CD4-positive, alpha-beta T cell treated with Interleukin-21 for 1 hour (primary cell): Measurements from ENCODE around the gene TCEA3.
"Not testable (repeated sequence)": the region's sequence is repeated elsewhere in the genome, so short reads cannot be mapped to it uniquely, and the experiment has no call there.

ENCODE experiments used
- DNase-seq: peaks from one replicate; pipeline ENCODE4 v3.0.0-alpha.2; 2020

Gene TCEA3

DNA sequence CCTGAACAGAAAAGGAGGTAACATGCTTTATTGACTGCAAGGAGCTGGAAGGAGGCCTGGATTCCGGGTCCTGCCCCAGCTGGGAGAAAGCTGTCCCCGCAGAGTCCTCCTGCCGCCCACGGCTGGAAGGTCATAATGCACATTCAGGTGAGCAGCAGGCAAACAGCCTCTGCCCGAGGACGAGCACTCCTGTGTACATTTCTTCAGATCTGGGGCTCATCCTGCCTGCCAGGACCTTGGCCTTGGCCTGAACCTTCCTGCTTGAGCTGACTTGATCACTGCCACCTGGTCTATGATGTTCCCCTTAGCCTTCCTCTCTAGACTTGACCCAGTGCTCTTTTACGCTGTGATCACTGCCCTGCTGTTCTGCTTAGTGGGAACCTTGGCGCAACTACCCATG is 37.1 kb downstream of the TCEA3 start:
- no peak for DNase-seq

DNA sequence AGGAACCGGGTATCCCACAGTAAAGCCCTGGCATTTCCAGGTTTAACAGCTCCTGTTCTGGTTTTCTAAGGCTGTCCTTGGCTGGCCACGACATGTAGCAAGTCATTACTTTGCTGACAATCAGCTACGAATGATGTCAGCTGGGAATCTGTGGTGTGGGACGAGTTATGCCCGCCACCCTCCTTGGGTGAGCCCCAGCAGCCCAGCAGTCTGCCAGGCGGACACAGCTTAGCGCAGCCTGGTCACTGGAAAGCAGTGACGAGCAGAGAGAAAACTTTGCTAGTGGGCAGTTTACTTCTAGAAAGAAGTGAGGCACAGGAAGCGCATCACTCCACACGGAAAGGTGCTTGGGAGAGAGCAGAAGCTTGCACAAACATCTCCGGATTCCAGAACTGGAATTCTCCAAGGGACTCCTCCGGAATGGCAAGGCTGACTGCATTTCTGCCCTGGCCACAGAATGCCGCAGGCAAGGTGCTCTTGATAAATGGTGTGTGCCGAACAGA is 39.4 kb downstream of the TCEA3 start:
- no peak for DNase-seq

GRCh38 chr1:23384312-23385058 is 40.1 kb downstream of the TCEA3 start:
- no peak for DNase-seq

DNA sequence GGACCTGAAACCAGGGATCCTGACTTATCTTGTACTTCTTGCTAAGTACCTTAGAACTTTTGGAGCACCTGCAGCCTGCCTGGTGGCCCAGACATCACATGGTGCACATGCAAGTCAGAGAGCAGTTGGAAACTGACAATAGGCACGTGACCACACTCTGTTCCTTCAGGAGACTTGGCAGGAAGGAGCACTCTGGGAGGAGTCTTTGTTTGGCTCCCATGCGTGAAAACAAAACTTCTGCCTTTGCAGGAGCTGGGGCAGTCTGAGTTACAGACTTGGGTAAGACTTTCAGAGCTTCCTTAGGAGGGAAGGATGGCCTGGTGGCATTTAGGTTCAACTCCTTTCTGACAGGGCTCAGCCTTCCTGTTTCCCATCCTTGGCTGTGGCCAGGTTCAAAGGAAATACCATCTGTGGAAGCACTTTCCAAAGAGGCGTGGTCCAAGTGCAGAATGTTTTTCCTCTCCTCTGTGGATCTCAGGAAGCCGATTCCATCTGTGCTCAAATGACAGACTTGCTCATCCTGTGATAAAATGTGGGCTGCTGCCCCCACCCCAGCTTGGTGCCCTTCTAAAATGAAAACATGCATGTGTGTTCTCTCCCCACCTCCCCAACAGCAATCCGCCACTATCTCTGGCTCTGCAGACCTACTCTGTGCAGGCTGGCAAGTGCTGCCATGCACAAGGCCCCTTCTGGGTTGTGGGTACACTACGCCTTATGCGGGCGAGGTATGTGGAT is 40.8 kb downstream of the TCEA3 start:
- no peak for DNase-seq

GRCh38 chr1:23381233-23381885 is 43.2 kb downstream of the TCEA3 start:
- no peak for DNase-seq

- no peak for DNase-seq
These were observed 43.8 kb downstream of the TCEA3 start for GRCh38 chr1:23380719-23381118.

DNA sequence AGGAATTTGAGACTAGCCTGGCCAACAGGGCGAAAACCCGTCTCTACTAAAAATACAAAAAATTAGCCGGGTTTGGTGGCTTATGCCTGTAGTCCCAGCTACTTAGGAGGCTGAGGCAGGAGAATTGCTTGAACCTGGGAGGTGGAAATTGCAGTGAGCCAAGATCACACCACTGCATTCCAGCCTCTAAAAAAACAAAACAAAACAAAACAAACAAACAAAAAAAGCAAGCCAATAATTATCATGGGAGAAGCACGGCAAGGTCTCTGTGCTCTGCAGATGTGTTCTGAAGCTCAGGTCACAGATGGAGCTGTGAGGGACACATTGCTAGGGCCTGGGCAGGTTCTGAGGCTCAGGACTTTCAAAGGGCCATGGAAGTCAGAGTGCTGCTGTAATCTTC is 44.3 kb downstream of the TCEA3 start:
- not testable (repeated sequence) for DNase-seq

DNA sequence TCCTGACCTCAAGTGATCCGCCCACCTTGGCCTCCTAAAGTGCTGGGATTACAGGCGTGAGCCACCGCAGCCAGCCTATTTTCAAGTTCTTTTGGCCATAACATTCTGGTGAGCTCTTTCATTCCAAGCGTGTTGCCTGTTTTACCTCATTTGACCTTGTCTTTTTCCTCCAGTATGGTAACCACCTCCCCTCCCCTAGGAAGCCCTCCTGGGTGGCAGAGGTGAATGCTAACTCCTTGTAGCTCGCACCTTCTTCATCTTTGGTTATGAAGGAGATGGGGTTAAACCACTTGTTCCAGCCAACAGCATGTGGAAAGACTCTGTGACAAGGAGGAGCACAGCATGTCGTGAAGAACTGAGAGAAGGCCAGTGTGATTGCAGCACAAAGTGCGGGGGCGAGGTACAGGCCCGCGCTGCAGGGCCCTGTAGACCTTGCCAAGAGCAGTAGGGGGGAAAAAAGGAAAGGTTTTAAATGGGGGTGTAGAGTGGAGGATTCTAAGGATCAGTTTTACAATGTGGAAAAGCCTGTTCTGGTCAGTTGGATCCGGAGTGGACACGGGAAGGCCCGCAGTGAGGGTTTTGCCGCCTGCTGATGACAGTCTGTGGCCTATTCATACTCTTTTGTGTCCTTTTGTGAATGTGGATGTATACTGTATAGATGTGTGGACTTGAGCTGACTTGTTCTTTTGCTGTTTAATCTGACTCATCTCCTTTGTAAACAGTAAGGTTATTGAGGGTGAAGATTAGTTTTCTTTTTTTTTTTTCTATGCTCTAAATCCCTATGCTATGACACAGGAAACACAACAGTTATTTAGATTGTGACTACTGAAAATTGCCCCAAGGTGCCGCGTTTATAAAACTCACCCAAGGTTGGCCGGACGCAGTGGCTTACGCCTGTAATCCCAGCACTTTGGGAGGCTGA is 47.4 kb downstream of the TCEA3 start:
- DNase-seq = no peak

GRCh38 chr1:23374079-23374735 is 50.3 kb downstream of the TCEA3 start:
- not testable (repeated sequence) for DNase-seq

DNA sequence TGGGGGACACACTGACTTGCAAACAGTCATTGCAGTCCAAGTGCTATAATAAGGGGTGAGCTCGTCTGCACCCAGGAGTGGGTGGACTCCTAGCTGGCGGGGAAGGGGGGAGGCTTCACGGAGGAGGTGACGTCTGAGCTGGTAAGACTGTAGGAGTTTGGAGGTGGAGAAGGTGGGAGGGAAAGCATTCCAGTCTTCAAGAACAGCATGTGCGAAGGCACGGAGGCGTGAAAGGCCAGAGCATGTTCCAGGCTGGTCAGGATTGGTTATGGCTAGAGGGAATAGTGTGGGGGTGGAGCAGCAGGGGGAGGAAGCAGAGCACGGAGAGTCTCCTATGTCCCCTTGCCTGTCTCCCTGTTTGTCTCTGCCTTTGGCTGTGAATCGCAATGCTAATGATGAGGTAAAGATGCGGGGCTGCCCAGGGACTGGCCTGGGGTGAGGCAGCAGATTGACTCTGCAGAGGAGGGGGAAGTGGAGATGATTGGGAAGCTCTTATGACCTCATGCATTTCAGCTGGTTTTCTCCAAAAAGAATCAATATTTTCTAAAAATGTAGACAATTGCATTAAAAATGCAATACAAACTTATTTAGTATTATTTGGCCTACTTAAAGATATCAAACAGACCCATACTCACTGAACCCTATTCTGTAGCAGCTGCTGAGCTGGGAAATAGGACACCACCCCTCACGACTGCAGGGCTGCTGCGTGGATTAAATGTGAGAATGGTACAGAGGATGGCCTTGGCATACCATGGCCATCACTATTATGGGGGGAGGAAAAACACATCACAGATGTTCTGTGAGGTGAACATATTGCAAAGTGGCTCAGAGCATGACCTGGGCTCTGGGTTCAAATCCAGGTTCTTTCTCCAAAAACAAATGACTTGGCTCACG is 52.3 kb downstream of the TCEA3 start:
- DNase-seq = no peak

DNA sequence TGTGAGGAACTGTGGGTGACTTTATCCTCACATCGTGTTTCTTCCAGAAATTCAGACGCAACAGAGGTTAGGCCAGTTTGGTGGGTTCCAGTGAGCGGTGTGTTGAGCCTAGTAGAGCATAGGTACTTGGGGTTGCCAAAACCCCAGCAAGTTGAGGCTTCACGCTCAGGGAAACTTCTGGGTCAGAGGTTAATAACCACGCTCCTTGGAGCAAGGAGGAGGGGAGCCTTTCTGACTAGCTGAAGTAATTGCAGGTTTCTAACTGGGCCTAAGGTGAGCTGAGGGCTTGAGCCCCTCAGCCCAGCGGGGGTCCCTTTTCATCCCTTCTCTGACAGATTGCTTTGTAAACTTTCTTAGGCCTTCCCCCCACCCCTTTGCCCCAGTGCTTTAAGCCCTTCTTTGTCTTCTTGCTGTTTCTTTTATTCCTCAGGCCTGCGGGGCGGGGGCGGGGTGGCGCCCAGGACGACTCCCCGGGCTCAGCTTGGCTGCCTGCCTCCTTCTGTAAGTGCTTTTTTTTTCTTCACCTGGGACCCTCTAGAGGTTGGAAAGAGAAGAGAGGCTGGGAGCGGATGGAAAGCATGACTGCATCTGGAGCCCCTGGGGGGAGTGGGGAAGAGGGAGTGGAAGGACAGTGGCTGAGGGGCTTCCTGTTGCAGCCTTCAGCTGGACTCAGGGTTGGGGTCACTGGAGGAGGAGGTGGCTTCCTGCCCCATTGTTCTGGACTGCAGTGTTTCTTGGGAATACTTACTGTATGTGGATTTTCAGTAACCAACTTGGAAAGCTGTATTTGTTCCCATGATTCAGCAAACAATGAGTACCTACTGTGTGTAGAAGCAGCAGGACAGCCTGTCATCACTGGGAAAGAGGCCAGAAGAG is 53.6 kb downstream of the TCEA3 start:
- DNase-seq = no peak

DNA sequence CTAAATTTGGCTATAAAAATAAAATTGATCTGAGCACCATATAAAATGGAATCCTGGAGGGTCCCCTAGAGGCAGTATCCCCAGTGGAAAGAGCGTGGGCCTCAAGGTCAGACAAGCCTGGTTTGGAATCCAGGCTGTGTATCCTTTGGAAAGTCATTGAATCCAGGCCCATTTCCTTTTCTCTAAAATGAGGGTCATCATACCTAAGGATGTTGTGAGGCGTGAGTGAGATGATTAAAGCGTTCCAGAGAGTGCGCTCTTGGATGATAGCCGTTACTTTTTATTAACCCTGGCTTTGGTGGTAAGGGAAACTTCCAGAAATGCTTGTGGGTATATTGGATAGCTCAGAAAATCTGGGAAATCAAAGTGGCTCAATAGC is 54.2 kb downstream of the TCEA3 start:
- no peak for DNase-seq

DNA sequence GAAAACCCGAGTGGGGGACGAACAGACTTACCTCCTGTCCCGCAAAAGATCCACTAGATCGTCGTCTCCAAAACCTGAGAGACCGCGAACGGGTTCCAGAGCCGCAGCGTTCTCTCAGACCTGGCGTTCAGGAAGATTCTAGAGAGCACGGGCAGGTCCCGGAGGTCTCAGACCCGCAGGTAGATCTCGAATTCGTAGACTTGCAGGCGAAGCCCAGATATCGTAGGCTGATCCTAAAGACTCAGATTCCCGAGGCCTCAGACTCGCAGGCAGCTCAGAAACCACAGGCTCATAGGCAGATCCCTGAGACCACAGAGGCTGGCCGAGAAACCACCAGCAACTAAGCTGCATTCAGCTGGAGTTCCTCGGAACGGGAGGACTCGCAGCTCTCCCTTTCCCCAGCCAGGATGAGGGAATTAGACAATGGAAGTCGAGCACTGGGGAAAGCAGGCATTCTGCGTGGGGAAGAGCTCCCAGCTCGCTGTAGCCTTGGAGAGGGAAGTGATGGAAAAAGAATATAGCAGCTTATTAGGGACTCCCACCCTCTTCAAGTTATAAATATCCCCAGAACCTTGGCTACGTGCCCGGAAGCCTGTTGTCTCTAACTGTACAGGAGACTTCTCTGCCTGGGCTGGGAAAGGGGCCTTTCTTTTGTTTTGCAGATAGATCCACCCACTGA is 55.1 kb downstream of the TCEA3 start, which contains the start of gene ZNF436:
Gene ZNF436 (minus strand): TSS at position 502 of the 679 bp plus-strand sequence. CDS start 1,831 bp downstream, outside the sequence.
- DNase-seq = peak; percentile 25

DNA sequence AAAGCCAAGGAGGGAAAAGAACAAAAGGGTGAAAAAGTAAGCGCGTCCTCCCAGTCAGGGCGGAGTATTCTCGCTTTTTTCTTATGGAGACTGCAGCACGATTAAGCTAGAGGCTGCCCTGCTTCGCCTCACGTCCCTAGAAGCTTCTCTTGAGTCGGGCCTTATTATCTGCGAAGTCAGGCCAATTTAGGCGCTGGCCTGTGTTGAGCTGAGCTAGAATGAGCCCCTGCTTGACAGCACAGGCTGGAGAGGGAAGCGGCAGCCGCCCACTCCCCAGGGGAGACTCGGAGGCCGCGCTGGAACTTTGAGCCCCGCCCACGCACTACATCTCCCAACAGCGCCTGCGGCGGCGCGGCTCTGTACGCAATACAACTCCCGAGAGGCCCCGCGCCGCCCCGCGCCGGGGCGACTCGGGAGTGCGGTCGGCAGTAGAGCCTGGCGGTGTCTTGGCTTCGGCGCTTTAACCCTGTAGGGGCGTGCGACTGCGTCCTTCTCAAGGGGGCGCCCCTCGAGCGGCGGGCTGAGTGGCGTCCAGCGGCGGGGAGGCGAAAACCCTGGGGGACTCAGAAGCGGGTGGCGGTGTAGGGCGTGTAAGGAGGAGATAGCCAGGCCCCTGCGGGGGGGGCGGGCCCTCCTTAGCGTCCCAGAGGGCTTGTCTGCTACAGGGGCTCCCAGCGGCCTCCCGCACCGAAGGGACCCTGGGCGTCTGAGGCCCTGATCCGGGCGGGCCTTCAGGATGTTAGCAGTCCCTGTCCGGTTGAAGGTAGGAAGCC is 55.8 kb downstream of the TCEA3 start:
- DNase-seq = peak; percentile 87

DNA sequence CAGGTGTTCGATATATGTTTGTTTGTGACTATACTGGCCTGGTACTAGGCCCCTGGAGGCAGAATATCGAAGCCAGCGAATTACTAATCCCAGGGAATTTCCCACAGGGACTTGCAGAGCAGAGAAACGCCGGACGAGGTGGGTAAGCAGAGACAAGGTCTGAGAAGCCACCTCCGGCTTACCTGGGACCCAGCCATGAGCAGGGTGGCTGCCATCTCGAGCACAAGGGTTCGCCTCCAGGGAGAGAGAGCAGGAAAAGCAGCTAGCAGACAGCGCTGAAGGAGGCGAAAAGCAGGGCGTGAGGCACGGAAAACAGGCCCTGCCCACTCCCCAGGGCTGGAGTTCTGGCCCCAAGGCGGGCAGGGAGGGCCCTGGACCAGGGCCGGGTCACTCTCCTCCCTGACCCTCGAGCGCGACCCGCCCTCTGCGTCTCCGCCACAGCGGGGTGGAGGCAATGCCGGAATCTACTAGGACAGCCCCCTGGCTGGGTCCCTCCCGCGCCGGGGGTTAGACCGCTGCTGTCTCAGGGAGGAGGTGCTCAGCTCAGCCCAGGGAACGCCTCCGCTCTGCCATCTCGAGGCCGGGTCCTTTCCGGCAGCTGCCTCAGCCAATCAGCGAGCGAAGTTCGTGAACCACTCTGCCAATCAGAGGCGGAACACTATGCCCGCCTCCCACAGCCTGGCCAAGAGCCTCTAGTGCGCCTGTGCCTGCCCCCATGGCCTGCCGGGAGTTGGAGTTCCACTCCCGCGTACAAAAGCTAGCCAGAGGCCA is 56.6 kb downstream of the TCEA3 start:
- DNase-seq = peak; percentile 99

GRCh38 chr1:23367451-23367790 is 57.1 kb downstream of the TCEA3 start:
- DNase-seq = no peak

GRCh38 chr1:23366598-23366997 is 58.0 kb downstream of the TCEA3 start:
- no peak for DNase-seq

DNA sequence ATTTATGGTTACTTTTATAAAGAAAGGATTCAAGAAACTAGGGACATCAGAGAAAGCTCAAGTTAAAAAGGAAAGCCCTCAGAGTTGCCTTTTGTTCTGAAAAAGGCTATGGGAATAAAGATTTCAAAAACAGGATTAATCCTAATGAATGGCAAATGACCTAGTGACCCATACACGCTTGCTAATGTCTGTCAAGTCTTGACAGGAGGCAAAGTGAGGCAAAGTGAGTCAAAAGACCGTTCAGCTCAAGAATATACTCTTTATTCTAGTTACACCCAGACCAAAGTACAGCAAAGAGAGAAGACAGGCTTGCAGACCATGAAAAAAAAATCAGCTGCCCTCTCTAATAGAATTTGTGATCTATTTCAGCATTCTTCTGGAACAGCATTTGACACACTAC is 58.4 kb downstream of the TCEA3 start:
- DNase-seq = no peak
